Kidney (tissue), 14 donors: ENCODE results near the gene CAPSL. TPM values are rescaled to one million over a fixed set of nuclear protein-coding genes. Genes with fewer than 3 reads are reported as not detected.

Experiments used
- DNase-seq, 5 donors: peaks; one replicate each; pipeline ENCODE4 v3.0.0-alpha.2; 2013 to 2020
- FAIRE-seq: peaks from 2 replicates; lab custom pipeline; 2012; peaks lifted over from hg19 to GRCh38; lab: Jason Lieb, UNC
- H3K27ac ChIP-seq, 2 donors: one replicate each; pipeline ENCODE4 v1.7.0; 2013; ENCODE audit warnings: low read depth in 2 of 2, low read length in 2 of 2, inconsistent platforms in 1 of 2
- H3K27me3 ChIP-seq: one replicate; pipeline ENCODE4 v1.7.1; 2013; ENCODE audit warnings: low read length, inconsistent platforms; ENCODE audit not compliant: control insufficient read depth, insufficient read depth
- H3K36me3 ChIP-seq, 3 donors: one replicate each; pipeline versions ENCODE4 v1.7.0 to v1.7.1; 2013; ENCODE audit warnings: low read length in 3 of 3, control low read depth in 1 of 3, inconsistent platforms in 1 of 3; ENCODE audit not compliant: insufficient read depth in 3 of 3, control insufficient read depth in 2 of 3
- H3K4me1 ChIP-seq, 3 donors: one replicate each; pipeline versions ENCODE4 v1.7.0 to v1.7.1; 2013; ENCODE audit warnings: low read length in 3 of 3, inconsistent platforms in 1 of 3, low read depth in 1 of 3; ENCODE audit not compliant: control insufficient read depth in 2 of 3, insufficient read depth in 2 of 3
- H3K4me3 ChIP-seq, 3 donors: one replicate each; pipeline versions ENCODE4 v1.7.0 to v1.8.1; 2013; ENCODE audit warnings: low read length in 3 of 3, control low read depth in 1 of 3, inconsistent platforms in 1 of 3
- H3K9ac ChIP-seq, 3 donors: one replicate each; pipeline versions ENCODE4 v1.7.0 to v1.7.1; 2013; ENCODE audit warnings: low read length in 3 of 3, control low read depth in 1 of 3, inconsistent platforms in 1 of 3
- H3K9me3 ChIP-seq, 3 donors: one replicate each; pipeline versions ENCODE4 v1.7.0 to v1.7.1; 2013; ENCODE audit warnings: low read length in 3 of 3, control low read depth in 1 of 3, inconsistent platforms in 1 of 3; ENCODE audit not compliant: control insufficient read depth in 2 of 3, insufficient read depth in 1 of 3
- intact Hi-C: fragments of 100-400 bp; cut with DNase I; formaldehyde crosslinking; loops from one replicate; pipeline ENCODE4 v1.11.1; 2022
- polyA plus RNA-seq: library from polyadenylated mRNA; stranded (reverse); fragments of 350-450 nt; fragmentation: Illumina TruSeq; extraction: RNeasy Lipid Tissue Mini Kit (QIAGEN cat#74804); gene quantifications from one replicate; pipeline ENCODE4 v1.2.3, GENCODE V29; 2014; ENCODE audit warnings: low read depth, low replicate concordance; ENCODE audit not compliant: insufficient read depth
- total RNA-seq: library from RNA; stranded (reverse); fragmentation: NEBNext Ultra II Directional; extraction: Animal tissue kit (Norgen Biotek cat#: 25700); gene quantifications from one replicate; pipeline ENCODE4 v1.2.1, GENCODE V29; 2021
- TF ChIP-seq, protein P1 (sequence below): IDR thresholded peaks from 3 replicates; pipeline ENCODE4 v1.5.1; 2012; ENCODE audit warnings: mild to moderate bottlenecking, moderate library complexity, borderline replicate concordance; ENCODE audit not compliant: insufficient read depth; ENCODE audit errors: extremely low read depth
- donor health status: control.
- donor health status: control.
- donor health status: control.
- donor health status: control.
- donor health status: control.
- donor health status: DM: yes; HTN: yes; CAD: no.
- donor health status: Normal renal cell carcinoma (clear cell type).

CAPSL gene
- total and polyA plus RNA-seq, 2 donors from 2014 or later, result 1.9 to 4.3 TPM

DNA sequence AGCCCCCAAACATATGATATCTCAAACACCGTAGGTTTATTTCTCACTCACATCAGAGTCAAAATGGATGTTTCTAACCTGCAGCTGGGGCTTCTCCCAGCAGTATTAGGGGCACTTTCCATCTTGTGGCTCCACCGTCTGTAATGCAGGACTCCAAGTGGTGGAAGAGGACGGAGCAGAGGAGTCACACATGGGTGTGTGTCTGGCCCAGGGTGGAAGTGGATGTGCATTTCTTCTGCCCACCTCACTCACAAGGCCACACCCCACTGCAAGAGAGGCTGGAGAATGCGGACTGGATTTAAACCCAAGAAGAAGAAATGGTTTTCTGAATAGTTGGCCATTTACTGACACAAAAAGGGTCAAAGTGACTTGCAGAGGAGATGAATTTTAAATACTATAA is 67.8 kb downstream of the CAPSL start:
- Histone ChIP-seq H3K4me3 (no peak overlapping the region), H3K36me3 (no peaks in the 10 kb centered on the region), H3K9me3 (no peaks in the 10 kb centered on the region), H3K4me1 (no peaks in the 10 kb centered on the region), H3K9ac (no peak overlapping the region), H3K27me3 (no peaks in the 10 kb centered on the region), H3K27ac (no peak overlapping the region)
- TF ChIP-seq, protein P1, sequence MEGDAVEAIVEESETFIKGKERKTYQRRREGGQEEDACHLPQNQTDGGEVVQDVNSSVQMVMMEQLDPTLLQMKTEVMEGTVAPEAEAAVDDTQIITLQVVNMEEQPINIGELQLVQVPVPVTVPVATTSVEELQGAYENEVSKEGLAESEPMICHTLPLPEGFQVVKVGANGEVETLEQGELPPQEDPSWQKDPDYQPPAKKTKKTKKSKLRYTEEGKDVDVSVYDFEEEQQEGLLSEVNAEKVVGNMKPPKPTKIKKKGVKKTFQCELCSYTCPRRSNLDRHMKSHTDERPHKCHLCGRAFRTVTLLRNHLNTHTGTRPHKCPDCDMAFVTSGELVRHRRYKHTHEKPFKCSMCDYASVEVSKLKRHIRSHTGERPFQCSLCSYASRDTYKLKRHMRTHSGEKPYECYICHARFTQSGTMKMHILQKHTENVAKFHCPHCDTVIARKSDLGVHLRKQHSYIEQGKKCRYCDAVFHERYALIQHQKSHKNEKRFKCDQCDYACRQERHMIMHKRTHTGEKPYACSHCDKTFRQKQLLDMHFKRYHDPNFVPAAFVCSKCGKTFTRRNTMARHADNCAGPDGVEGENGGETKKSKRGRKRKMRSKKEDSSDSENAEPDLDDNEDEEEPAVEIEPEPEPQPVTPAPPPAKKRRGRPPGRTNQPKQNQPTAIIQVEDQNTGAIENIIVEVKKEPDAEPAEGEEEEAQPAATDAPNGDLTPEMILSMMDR, result no peak
- FAIRE-seq (no peak), DNase-seq (no peak)
- intact Hi-C loops, result no loop called here

DNA sequence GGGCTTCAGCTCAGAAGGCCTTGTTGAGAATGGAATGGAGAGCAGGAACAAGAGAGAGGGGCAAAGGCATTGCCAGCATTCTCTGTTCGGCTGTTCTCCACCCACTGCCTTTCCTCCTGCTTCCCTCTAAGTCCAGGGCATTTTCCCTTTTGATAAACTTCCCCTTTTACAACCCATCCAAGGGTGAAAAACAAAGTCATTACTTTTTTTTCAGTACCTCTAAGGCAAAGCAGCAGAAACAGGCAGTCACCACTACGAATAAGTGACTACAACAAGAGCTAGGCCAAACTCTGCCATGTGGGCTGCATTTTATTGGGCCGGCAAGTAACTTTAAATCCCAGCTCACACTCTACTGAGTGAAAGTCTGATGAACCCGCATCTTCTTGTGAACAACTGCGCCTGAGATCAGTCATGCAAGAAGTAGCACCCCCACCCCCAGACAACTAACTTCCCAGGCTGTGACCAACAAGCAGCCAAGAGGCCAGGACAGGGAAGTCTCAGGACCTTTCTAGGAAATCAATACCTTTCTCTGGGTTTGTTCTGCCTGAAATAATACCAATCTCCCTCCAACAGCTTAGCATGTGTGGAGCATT is 68.6 kb downstream of the CAPSL start:
- Histone ChIP-seq H3K36me3 (no peaks in the 10 kb centered on the region), H3K4me1 (no peaks in the 10 kb centered on the region)
- no peak for FAIRE-seq

GRCh38 chr5:35867998-35868397 is 70.4 kb downstream of the CAPSL start:
- no peak for FAIRE-seq
- Histone ChIP-seq H3K9me3 (no peaks in the 10 kb centered on the region), H3K27me3 (no peaks in the 10 kb centered on the region), H3K36me3 (no peaks in the 10 kb centered on the region), H3K4me1 (no peaks in the 10 kb centered on the region), H3K27ac (no peak overlapping the region), H3K9ac (no peak overlapping the region), H3K4me3 (no peak overlapping the region)
- TF ChIP-seq, protein P1, result no peak
- intact Hi-C loops, result no loop called here
- DNase-seq, result no peak

More for the DNA sequence above, 68.6 kb downstream of the CAPSL start:
- DNase-seq, result peak in 3 of 5 donors; percentile 18 to 38 (median 28)
- no peaks in the 10 kb centered on the region for H3K27me3 ChIP-seq
- intact Hi-C loops, result no loop called here
- H3K9me3 ChIP-seq, result no peaks in the 10 kb centered on the region
- no peak overlapping the region for H3K9ac ChIP-seq
- H3K27ac ChIP-seq, result no peak overlapping the region
- TF ChIP-seq, protein P1, result no peak
- H3K4me3 ChIP-seq, result no peak overlapping the region

GRCh38 chr5:35863159-35863558 is 75.3 kb downstream of the CAPSL start:
- FAIRE-seq, result no peak

More at GRCh38 chr5:35863159-35863558, 75.3 kb downstream of the CAPSL start:
- intact Hi-C loops, result no loop called here
- Histone ChIP-seq H3K27me3 (no peaks in the 10 kb centered on the region), H3K9me3 (no peaks in the 10 kb centered on the region), H3K36me3 (no peaks in the 10 kb centered on the region), H3K4me3 (no peak overlapping the region), H3K27ac (no peak overlapping the region), H3K4me1 (no peaks in the 10 kb centered on the region), H3K9ac (no peak overlapping the region)
- DNase-seq, result no peak
- TF ChIP-seq, protein P1, result no peak
